ENCODE results near the gene NTN1.

NTN1 gene

GRCh38 chr17:9110501-9110900, 89.2 kb downstream of the NTN1 start:
- H3K4me1 ChIP-seq (ENCODE audit: insufficient read depth, low read length) = peaks cover 27% of the 10 kb centered on the region
- H3K4me3 ChIP-seq (ENCODE audit: low read length) = no peak overlapping the region
- H3K9me3 ChIP-seq (ENCODE audit: insufficient read depth, low read depth, low read length) = no peaks in the 10 kb centered on the region
- H3K9ac ChIP-seq (ENCODE audit: low read depth, low read length) = no peak overlapping the region
- 92% methylated on average over 7 of the region's 7 CpGs for whole genome bisulfite sequencing
- H3K36me3 ChIP-seq (ENCODE audit: insufficient read depth, low read length) = no peaks in the 10 kb centered on the region
- H3K27ac ChIP-seq (ENCODE audit: low read depth, low read length) = no peak overlapping the region
- H3K27me3 ChIP-seq (ENCODE audit: insufficient read depth, low read length) = no peaks in the 10 kb centered on the region

GRCh38 chr17:9115214-9116191, 94.2 kb downstream of the NTN1 start:
- Histone ChIP-seq H3K9ac (ENCODE audit: low read depth, low read length) (peak overlapping the region; percentile 33; the same call in 1 of the 2 replicates), H3K4me1 (ENCODE audit: insufficient read depth, low read length) (peaks cover 29% of the 10 kb centered on the region), H3K27me3 (ENCODE audit: insufficient read depth, low read length) (no peaks in the 10 kb centered on the region), H3K9me3 (ENCODE audit: insufficient read depth, low read depth, low read length) (0 out of 2 replicates have a peak, but pooled peaks cover 4% of the 10 kb centered on the region), H3K4me3 (ENCODE audit: low read length) (peak overlapping the region; percentile 44), H3K36me3 (ENCODE audit: insufficient read depth, low read length) (no peaks in the 10 kb centered on the region), H3K27ac (ENCODE audit: low read depth, low read length) (no peak overlapping the region)
- WGBS = 15% methylated on average over 41 of the region's 41 CpGs

GRCh38 chr17:9116311-9116835, 95.1 kb downstream of the NTN1 start:
- Histone ChIP-seq H3K27me3 (ENCODE audit: insufficient read depth, low read length) (0 out of 2 replicates have a peak, but pooled peaks cover 2% of the 10 kb centered on the region), H3K9ac (ENCODE audit: low read depth, low read length) (no peak overlapping the region), H3K9me3 (ENCODE audit: insufficient read depth, low read depth, low read length) (0 out of 2 replicates have a peak, but pooled peaks cover 4% of the 10 kb centered on the region), H3K4me1 (ENCODE audit: insufficient read depth, low read length) (peaks cover 23% of the 10 kb centered on the region), H3K4me3 (ENCODE audit: low read length) (no peak overlapping the region), H3K27ac (ENCODE audit: low read depth, low read length) (no peak overlapping the region), H3K36me3 (ENCODE audit: insufficient read depth, low read length) (no peaks in the 10 kb centered on the region)
- WGBS = 54% methylated on average over 11 of the region's 11 CpGs

GRCh38 chr17:9116861-9117568, 95.7 kb downstream of the NTN1 start:
- H3K4me1 ChIP-seq (ENCODE audit: insufficient read depth, low read length) = peaks cover 21% of the 10 kb centered on the region
- H3K4me3 ChIP-seq (ENCODE audit: low read length) = no peak overlapping the region
- 68% methylated on average over 19 of the region's 19 CpGs for WGBS
- 0 out of 2 replicates have a peak, but pooled peaks cover 4% of the 10 kb centered on the region for H3K9me3 ChIP-seq (ENCODE audit: insufficient read depth, low read depth, low read length)
- 0 out of 2 replicates have a peak, but pooled peaks cover 2% of the 10 kb centered on the region for H3K27me3 ChIP-seq (ENCODE audit: insufficient read depth, low read length)
- H3K36me3 ChIP-seq (ENCODE audit: insufficient read depth, low read length) = no peaks in the 10 kb centered on the region
- H3K9ac ChIP-seq (ENCODE audit: low read depth, low read length) = no peak overlapping the region
- no peak overlapping the region for H3K27ac ChIP-seq (ENCODE audit: low read depth, low read length)

- 34% methylated on average over 5 of the region's 5 CpGs for WGBS
- Histone ChIP-seq H3K27me3 (ENCODE audit: insufficient read depth, low read length) (0 out of 2 replicates have a peak, but pooled peaks cover 2% of the 10 kb centered on the region), H3K9ac (ENCODE audit: low read depth, low read length) (no peak overlapping the region)
Measured at GRCh38 chr17:9120471-9120870, 99.2 kb downstream of the NTN1 start.

GRCh38 chr17:9121186-9121820, 100.0 kb downstream of the NTN1 start:
- H3K4me1 ChIP-seq (ENCODE audit: insufficient read depth, low read length) = peaks cover 9% of the 10 kb centered on the region
- 90% methylated on average over 15 of the region's 15 CpGs for WGBS
- no peak overlapping the region for H3K9ac ChIP-seq (ENCODE audit: low read depth, low read length)
- H3K27ac ChIP-seq (ENCODE audit: low read depth, low read length) = no peak overlapping the region
- H3K9me3 ChIP-seq (ENCODE audit: insufficient read depth, low read depth, low read length) = 0 out of 2 replicates have a peak, but pooled peaks cover 4% of the 10 kb centered on the region
- no peak overlapping the region for H3K4me3 ChIP-seq (ENCODE audit: low read length)
- no peaks in the 10 kb centered on the region for H3K36me3 ChIP-seq (ENCODE audit: insufficient read depth, low read length)
- 0 out of 2 replicates have a peak, but pooled peaks cover 2% of the 10 kb centered on the region for H3K27me3 ChIP-seq (ENCODE audit: insufficient read depth, low read length)

More at GRCh38 chr17:9120471-9120870, 99.2 kb downstream of the NTN1 start:
- Histone ChIP-seq H3K36me3 (ENCODE audit: insufficient read depth, low read length) (no peaks in the 10 kb centered on the region), H3K27ac (ENCODE audit: low read depth, low read length) (no peak overlapping the region), H3K9me3 (ENCODE audit: insufficient read depth, low read depth, low read length) (0 out of 2 replicates have a peak, but pooled peaks cover 4% of the 10 kb centered on the region), H3K4me3 (ENCODE audit: low read length) (no peak overlapping the region), H3K4me1 (ENCODE audit: insufficient read depth, low read length) (peaks cover 14% of the 10 kb centered on the region)

GRCh38 chr17:9123594-9124553, 102.6 kb downstream of the NTN1 start:
- Histone ChIP-seq H3K27me3 (ENCODE audit: insufficient read depth, low read length) (0 out of 2 replicates have a peak, but pooled peaks cover 2% of the 10 kb centered on the region), H3K9me3 (ENCODE audit: insufficient read depth, low read depth, low read length) (0 out of 2 replicates have a peak, but pooled peaks cover under 1% of the 10 kb centered on the region), H3K4me1 (ENCODE audit: insufficient read depth, low read length) (no peaks in the 10 kb centered on the region), H3K27ac (ENCODE audit: low read depth, low read length) (no peak overlapping the region), H3K4me3 (ENCODE audit: low read length) (no peak overlapping the region), H3K36me3 (ENCODE audit: insufficient read depth, low read length) (no peaks in the 10 kb centered on the region), H3K9ac (ENCODE audit: low read depth, low read length) (no peak overlapping the region)
- WGBS = 91% methylated on average over 17 of the region's 17 CpGs

GRCh38 chr17:9124554-9124935, 103.2 kb downstream of the NTN1 start:
- Histone ChIP-seq H3K27ac (ENCODE audit: low read depth, low read length) (no peak overlapping the region), H3K9ac (ENCODE audit: low read depth, low read length) (no peak overlapping the region), H3K27me3 (ENCODE audit: insufficient read depth, low read length) (0 out of 2 replicates have a peak, but pooled peaks cover 2% of the 10 kb centered on the region), H3K36me3 (ENCODE audit: insufficient read depth, low read length) (no peaks in the 10 kb centered on the region), H3K4me3 (ENCODE audit: low read length) (no peak overlapping the region), H3K4me1 (ENCODE audit: insufficient read depth, low read length) (no peaks in the 10 kb centered on the region), H3K9me3 (ENCODE audit: insufficient read depth, low read depth, low read length) (no peaks in the 10 kb centered on the region)
- 94% methylated on average over 10 of the region's 10 CpGs for WGBS

- Histone ChIP-seq H3K36me3 (ENCODE audit: insufficient read depth, low read length) (no peaks in the 10 kb centered on the region), H3K27ac (ENCODE audit: low read depth, low read length) (no peak overlapping the region), H3K4me3 (ENCODE audit: low read length) (no peak overlapping the region), H3K27me3 (ENCODE audit: insufficient read depth, low read length) (0 out of 2 replicates have a peak, but pooled peaks cover 2% of the 10 kb centered on the region), H3K9me3 (ENCODE audit: insufficient read depth, low read depth, low read length) (no peaks in the 10 kb centered on the region), H3K4me1 (ENCODE audit: insufficient read depth, low read length) (no peaks in the 10 kb centered on the region), H3K9ac (ENCODE audit: low read depth, low read length) (no peak overlapping the region)
- WGBS = 87% methylated on average over 8 of the region's 8 CpGs
Measured at GRCh38 chr17:9125722-9126121, 104.4 kb downstream of the NTN1 start.

- Histone ChIP-seq H3K4me1 (ENCODE audit: insufficient read depth, low read length) (no peaks in the 10 kb centered on the region), H3K4me3 (ENCODE audit: low read length) (no peak overlapping the region), H3K9ac (ENCODE audit: low read depth, low read length) (no peak overlapping the region), H3K9me3 (ENCODE audit: insufficient read depth, low read depth, low read length) (no peaks in the 10 kb centered on the region), H3K27ac (ENCODE audit: low read depth, low read length) (no peak overlapping the region), H3K27me3 (ENCODE audit: insufficient read depth, low read length) (no peaks in the 10 kb centered on the region), H3K36me3 (ENCODE audit: insufficient read depth, low read length) (no peaks in the 10 kb centered on the region)
- WGBS = 94% methylated on average over 7 of the region's 7 CpGs
Measured at GRCh38 chr17:9127340-9127739, 106.0 kb downstream of the NTN1 start.

Measured in HUES64 (cell line).